T47D (cell line): Measurements from ENCODE around the gene RAD51D.

ENCODE experiments used
- DNase-seq, 2 experiments: peaks; one replicate each; pipeline versions ENCODE4 v3.0.0 to v3.0.0-alpha.2; 2011 to 2012; ENCODE audit warnings: low read depth in 1 of 2, low spot score in 1 of 2
- JUND ChIP-seq: IDR thresholded peaks from 2 replicates; pipeline ENCODE4 v1.6.1; 2012; ENCODE audit warnings: low read depth
- in situ Hi-C: cut with HindIII; loops from 2 replicates; pipeline ENCODE4 v1.10.0; 2016; ENCODE audit warnings: low sequenced_read_pairs, low pct_unique_long_range_greater_than_20kb

Gene RAD51D

DNA sequence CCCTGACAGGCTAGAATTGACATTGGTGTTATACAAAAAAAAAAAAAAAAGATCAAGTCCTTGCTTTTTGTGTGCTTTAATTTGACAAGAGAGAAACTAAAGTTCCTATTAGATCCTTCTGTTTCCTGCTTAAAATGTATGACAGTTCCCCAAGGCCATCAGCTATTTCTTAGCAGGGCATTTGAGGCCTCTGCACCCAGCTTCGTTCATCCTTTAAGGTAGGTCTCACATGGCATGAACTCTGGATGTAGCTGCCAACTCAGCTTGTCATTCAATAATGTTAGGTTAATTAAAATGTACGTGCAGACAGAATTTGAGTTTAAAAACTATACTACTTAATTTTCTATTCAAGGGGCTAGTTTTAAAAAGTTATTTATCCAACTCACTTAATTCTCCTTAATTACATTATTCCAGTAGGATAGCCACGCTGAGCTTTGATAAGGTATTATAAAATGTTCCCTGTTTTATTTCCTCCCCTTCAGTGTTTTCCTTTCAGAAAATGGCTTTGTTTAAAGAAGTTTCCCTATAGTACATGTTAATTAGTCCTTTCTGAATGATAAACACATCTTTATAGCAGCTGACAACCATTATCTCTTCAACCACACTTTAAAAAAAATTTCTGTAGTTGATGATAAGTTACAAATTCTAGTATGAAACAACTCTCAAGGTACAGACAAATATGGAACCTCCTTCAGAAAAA, 55.0 kb downstream of the RAD51D start:
- TF ChIP-seq JUND, result no peak
- in situ Hi-C loops, result no loop called here
- DNase-seq, result no peak

DNA sequence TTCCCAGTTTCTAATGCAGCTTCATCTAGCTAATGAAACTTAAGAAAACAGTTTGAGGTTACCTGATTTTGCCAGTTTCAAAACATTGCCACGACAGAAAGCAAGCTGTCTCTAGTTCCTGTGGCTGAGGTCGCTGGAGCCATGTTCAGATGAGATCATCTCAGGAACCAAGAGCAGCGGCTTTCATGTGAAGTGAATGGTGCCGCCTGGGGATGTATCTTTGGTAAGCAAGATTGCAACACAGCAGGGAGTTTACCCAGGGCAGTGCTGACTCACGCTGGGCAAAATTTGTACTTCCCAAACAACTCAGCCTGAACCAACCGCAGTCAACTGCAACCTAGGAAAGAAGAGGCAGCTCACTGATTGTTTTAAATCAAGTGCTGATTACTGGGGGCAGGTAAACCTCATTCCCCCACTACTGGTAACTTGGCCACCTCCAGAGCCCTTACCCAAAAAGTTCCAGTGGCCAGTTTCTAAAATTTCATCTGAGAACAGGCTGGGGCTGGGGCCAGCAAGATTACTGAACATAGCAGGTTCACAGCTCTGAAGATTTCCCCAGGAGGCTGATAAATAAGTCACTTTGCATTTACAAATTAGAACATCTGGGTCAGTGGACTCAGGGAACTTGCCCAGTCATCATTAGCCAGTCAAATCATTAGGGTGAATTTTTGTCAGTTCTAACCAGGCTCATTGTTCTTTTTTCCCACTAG, 56.0 kb downstream of the RAD51D start, which contains the start of gene RFFL:
Gene RFFL (minus strand): TSS at position 194 of the 710 bp plus-strand sequence. CDS start 37,154 bp downstream, outside the sequence.
- TF ChIP-seq JUND, result peak; percentile 54; the same call in 1 of the 2 replicates
- in situ Hi-C loops, result no loop called here
- peak; percentile 71 to 90 for DNase-seq

DNA sequence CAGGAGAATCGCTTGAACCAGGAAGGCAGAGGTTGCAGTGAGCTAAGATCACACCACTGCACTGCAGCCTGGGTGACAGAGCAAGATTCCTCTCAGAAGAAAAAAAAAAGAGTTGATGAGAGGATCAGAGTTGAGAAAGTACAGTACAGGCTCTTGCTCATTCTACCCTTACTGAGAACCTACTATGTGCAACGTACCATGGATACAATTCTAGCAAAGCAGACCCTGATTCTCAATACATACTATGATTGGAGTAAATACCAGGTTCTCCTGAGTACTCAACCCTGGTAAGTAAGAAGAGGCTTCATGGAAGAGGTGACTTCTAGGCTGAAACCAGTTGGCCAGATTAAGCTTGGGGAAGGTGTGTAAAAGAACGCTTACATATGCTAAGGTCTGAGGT, 57.4 kb downstream of the RAD51D start:
- TF ChIP-seq JUND, result no peak
- in situ Hi-C loops, result no loop called here
- DNase-seq, result no peak

DNA sequence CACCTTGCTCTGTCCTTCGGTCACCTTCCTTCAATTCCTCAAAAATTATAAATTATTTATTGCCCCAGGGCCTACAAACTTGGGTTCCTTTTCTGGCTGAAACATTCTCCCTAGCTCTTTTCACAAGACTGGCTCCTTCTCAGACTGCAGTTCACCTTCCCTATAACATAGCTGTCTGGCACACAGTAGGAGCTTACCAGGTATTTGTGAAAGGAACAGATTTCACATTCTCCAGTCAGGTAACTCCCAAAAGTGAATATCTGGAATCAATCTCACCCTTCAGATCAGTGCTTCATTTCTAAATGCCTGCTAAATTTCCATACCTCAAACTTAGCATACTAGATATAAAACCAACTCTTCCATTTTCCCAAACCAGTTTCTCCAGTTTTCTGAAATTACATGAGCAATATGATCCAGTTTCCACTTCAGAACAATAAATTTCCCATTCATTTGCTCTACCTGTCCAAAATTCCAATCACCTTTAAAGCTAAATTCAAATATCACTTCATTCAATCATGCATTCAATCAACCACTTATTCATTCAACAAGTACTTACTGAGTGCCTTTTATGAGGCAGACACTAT, 62.2 kb downstream of the RAD51D start:
- peak in 1 of 2 experiments; percentile 57 for DNase-seq
- in situ Hi-C loops, result no loop called here
- TF ChIP-seq JUND, result no peak

DNA sequence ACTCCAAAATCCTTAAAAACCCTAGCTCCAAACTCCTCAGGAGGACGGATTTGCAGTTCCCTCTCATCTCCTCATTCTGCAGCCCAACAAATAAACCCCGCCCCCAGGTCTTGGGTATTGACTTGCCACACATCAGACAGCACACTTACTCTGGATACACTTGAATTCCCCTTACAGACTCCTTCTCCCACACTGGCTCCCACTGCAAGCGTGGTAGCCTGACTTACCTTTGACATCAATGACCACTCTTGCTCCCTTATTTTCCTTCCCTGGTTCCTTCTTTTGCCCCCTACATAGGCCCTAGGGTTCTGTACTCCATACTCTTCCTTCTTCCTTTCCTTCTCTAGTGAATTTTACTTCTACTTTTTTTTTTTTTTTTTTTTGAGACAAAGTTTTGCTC, 63.6 kb downstream of the RAD51D start:
- in situ Hi-C loops, result no loop called here
- TF ChIP-seq JUND, result no peak
- DNase-seq, result no peak

DNA sequence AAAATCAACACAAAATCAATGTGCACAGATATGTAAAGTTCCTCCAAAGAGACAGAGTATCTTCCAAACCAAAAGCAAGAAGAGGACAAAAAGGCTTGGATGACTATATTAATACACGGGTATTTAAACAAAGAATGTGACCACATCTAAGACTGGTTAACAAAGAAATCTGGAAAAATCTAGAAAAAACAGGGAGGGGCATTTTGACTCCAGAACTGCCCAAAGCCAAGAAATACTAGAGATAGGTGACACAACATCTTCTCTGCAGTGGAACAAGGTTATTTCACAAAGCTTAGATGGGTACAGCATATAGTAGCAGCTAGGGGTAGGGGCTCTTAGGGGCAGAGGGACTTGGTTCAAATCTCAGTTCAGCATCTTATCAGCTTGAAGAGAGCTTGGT, 66.5 kb downstream of the RAD51D start:
- no peak for TF ChIP-seq JUND
- no peak for DNase-seq
- in situ Hi-C loops, result no loop called here

DNA sequence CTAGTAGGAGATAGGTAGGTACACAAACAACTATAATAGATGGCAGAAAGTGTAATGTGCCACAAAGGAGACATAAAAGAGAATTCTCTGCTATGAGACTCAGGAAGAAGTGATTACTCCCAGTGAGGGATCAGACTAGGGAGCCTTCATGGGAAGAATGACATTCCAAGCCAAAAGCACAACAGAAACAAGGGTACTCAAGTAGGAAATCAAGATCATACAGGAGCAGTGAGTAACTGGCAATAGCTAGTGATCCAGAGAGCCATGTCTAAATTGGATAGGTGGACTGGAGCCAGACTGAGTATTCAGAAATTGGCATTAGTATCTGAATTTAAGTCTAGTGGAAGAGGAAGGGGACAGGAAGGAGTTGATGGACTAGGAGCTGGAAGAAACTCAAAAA, 66.9 kb downstream of the RAD51D start:
- in situ Hi-C loops, result no loop called here
- TF ChIP-seq JUND, result no peak
- DNase-seq, result no peak

DNA sequence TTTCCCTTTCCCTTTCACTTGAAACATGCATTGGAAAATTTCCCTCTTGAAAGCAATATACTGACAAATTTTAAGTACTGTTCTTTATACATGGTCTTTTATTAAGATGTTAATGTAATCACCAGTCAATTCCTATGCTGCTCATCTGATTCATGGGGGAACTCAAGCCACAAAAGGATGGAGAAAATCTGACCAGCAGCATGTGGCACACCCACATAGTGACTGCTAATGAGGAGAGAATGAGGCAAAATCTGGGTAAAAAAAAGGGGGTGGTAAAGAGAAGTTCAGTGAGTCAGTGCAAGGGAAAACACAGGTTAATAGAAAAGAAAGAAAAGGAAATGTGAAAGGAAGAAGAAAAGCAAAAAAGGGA, 67.4 kb downstream of the RAD51D start:
- TF ChIP-seq JUND, result no peak
- in situ Hi-C loops, result no loop called here
- no peak for DNase-seq

DNA sequence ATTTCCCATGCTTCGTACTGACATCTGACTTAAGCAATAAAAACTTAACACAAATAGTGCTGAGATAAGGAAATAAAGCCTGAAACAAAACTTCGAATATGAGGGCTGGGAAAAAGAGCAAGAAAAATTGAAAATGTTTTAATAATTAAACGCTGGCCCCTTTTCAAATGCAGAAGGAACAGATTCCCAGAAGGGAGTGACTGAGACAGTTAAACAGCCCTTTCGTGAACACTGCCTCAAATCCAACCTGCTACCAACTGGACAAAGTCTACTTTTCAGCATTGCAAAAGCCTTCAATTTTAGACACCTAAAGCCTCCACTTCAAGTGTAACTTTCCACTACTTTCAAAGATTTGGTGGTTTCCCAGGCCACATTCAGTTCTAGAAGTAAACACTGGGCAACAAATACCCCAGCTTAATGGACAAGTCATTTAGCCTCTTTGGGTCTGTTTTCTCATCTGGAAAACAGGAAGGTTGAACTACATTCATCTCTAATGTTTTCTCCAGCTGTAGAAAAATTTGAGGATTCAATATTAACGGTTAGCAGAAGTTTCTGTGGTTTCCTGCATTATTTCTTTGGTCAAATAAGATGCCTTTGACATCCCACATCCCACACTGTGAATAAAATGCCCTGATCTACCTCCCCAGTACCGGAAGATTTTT, 68.0 kb downstream of the RAD51D start:
- in situ Hi-C loops, result no loop called here
- TF ChIP-seq JUND, result no peak
- no peak for DNase-seq

DNA sequence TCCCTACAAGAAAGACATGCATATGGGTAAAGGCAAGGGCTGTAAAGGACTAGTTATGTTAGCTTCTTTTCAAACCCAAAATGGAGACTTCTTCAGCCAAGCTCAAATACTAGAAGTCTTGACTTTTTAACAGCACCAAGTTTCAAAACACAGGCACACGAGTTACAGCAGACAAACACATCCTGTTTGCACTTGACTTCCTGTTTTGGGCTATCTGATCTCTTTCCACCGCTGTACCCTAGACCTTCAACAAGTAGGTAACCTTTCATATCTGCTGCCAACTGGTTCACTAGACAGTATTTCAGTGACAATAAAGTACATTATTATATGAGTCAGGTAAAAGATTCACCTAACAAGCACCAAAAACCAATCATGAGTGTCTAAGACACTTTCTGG, 68.5 kb downstream of the RAD51D start:
- TF ChIP-seq JUND, result no peak
- no peak for DNase-seq
- in situ Hi-C loops, result no loop called here

DNA sequence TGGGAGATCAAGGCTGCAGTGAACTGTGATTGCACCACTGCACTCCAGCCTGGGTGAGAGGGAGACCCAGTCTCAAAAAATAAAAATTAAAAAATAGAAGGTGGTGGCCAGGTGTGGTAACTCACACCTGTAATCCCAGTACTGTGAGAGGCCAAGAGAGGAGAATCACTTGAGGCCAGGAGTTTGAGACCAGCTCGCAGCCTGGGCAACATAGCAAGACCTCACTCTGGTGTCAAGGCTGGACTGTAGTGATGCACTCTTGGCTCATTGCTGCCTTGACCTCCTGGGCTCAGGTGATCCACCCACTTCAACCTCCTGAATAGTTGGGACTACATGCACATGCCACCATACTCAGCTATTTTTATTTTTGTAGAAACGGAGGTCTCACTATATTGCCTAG, 69.5 kb downstream of the RAD51D start:
- TF ChIP-seq JUND, result no peak
- no peak for DNase-seq
- in situ Hi-C loops, result no loop called here

DNA sequence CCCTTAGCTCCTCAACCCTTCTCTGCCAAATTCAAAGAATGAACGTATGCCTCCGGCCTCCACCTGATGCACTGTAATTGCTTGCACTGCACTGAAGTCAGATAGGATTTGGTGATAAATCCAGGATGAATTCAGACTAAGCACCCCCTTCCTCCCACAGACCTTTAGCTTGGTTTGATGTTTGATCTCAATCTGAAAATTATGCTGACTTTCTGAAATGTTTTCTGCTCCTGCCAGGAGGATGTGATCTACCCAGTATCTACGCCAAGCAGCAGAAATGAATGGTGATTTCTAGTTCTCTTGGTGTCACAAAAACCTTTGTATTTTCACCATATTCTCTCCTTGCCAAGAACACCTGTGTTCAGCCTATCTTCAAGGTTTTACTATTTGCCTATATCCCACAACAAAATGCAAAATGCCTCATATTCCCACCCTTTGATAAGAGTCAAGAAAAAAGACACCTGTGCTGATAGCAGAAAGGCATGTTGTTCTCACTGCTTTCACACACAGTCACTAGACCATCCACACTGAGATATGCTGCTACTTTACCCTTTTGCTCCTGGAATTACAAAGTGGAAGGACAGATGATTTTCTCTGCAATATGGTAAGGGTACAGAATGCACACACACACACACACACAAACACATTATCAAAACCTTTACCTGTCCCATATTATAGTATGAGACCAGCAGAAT, 70.8 kb downstream of the RAD51D start:
- no peak for TF ChIP-seq JUND
- in situ Hi-C loops, result no loop called here
- DNase-seq, result peak in 1 of 2 experiments; percentile 18
